ENCODE results near the gene SYT2. TPM values are rescaled to one million over a fixed set of nuclear protein-coding genes. Genes with fewer than 3 reads are reported as not detected.

The SYT2 gene
- total and polyA plus RNA-seq, 8 donors = 1.1 to 5.4 (median 2.5) TPM; not detected in 1

- Histone ChIP-seq H3K4me3 (no peak overlapping the region), H3K4me1 (no peaks in the 10 kb centered on the region), H3K36me3 (no peaks in the 10 kb centered on the region), H3K27me3 (peaks cover 24 to 89% of the 10 kb centered on the region in 2 donors), H3K9me3 (no peaks in the 10 kb centered on the region), H3K27ac (no peak overlapping the region)
- no peak for DNase-seq
- no peak for TF ChIP-seq CTCF (IDR thresholded peaks at IDR 0.05)
- intact Hi-C loops (cut with DNase I) = no loop called here
- ATAC-seq = no peak
Observed at GRCh38 chr1:202691816-202692215, 18.4 kb downstream of the SYT2 start.

- Histone ChIP-seq H3K36me3 (no peaks in the 10 kb centered on the region), H3K27me3 (peaks cover 14 to 86% of the 10 kb centered on the region in 2 donors), H3K9me3 (no peaks in the 10 kb centered on the region), H3K4me3 (no peak overlapping the region), H3K27ac (no peak overlapping the region), H3K4me1 (no peaks in the 10 kb centered on the region)
- TF ChIP-seq CTCF (IDR thresholded peaks at IDR 0.05) = no peak
- ATAC-seq (no peak), DNase-seq (no peak)
- intact Hi-C loops (cut with DNase I) = no loop called here
Observed at GRCh38 chr1:202689493-202690342, 20.5 kb downstream of the SYT2 start.

- H3K27ac ChIP-seq = no peak overlapping the region
- intact Hi-C loops (cut with DNase I) = no loop called here
- TF ChIP-seq CTCF (IDR thresholded peaks at IDR 0.05) = no peak
- H3K36me3 ChIP-seq = no peaks in the 10 kb centered on the region
- peaks cover 14 to 86% of the 10 kb centered on the region in 2 donors for H3K27me3 ChIP-seq
- no peak overlapping the region for H3K4me3 ChIP-seq
- DNase-seq (no peak), ATAC-seq (no peak)
- H3K4me1 ChIP-seq = no peaks in the 10 kb centered on the region
- H3K9me3 ChIP-seq = no peaks in the 10 kb centered on the region
Observed at GRCh38 chr1:202689082-202689481, 21.2 kb downstream of the SYT2 start.

GRCh38 chr1:202688401-202688800 lies 21.9 kb downstream of the SYT2 start:
- no peaks in the 10 kb centered on the region for H3K4me1 ChIP-seq
- intact Hi-C loops (cut with DNase I) = no loop called here
- H3K27ac ChIP-seq = no peak overlapping the region
- peaks cover 10 to 87% of the 10 kb centered on the region in 2 donors for H3K27me3 ChIP-seq
- no peak overlapping the region for H3K4me3 ChIP-seq
- ATAC-seq (no peak), DNase-seq (no peak)
- no peak for TF ChIP-seq CTCF (IDR thresholded peaks at IDR 0.05)
- H3K9me3 ChIP-seq = no peaks in the 10 kb centered on the region
- H3K36me3 ChIP-seq = no peaks in the 10 kb centered on the region

GRCh38 chr1:202687798-202688197 lies 22.5 kb downstream of the SYT2 start:
- no peak overlapping the region for H3K4me3 ChIP-seq
- DNase-seq (no peak), ATAC-seq (no peak)
- H3K27me3 ChIP-seq = peaks cover 7 to 93% of the 10 kb centered on the region in 2 donors
- intact Hi-C loops (cut with DNase I) = no loop called here
- no peaks in the 10 kb centered on the region for H3K36me3 ChIP-seq
- H3K27ac ChIP-seq = no peak overlapping the region
- TF ChIP-seq CTCF (IDR thresholded peaks at IDR 0.05) = no peak
- no peaks in the 10 kb centered on the region for H3K9me3 ChIP-seq
- H3K4me1 ChIP-seq = no peaks in the 10 kb centered on the region

All from left lung (tissue), 10 donors.